Neural progenitor cell (in vitro differentiated cells): ENCODE data around the gene ACCS.

Source experiments
- CTCF ChIP-seq: fragments of 200-600 bp; sonication (generic); IDR thresholded peaks from 2 replicates; pipeline ENCODE4 v1.5.1; 2017; ENCODE audit warnings: antibody characterized with exemption, mild to moderate bottlenecking
- EZH2 ChIP-seq: fragments of 200-600 bp; sonication (generic); IDR thresholded peaks from 2 replicates; pipeline ENCODE4 v1.6.1; 2017; ENCODE audit warnings: antibody characterized with exemption, mild to moderate bottlenecking, moderate library complexity
- EZH2phosphoT487 ChIP-seq: fragments of 200-600 bp; sonication (generic); IDR thresholded peaks from 2 replicates; pipeline ENCODE4 v1.6.1; 2017; ENCODE audit warnings: antibody characterized with exemption

- TF ChIP-seq CTCF: no peak
- TF ChIP-seq EZH2: no peak
- TF ChIP-seq EZH2phosphoT487: no peak
Observed at GRCh38 chr11:44033856-44034255, 32.2 kb upstream of the ACCS start.
